GM10266 (cell line): ENCODE measurements around the gene ZFHX3.

Experiments
- DNase-seq: peaks from one replicate; pipeline ENCODE4 v3.0.0; 2012; ENCODE audit errors: extremely low spot score
- CTCF ChIP-seq: IDR thresholded peaks from 2 replicates; pipeline ENCODE4 v1.5.1; 2012; ENCODE audit warnings: mild to moderate bottlenecking, low read depth; ENCODE audit not compliant: control insufficient read depth, insufficient read depth; ENCODE audit errors: missing control alignments

The ZFHX3 gene

GRCh38 chr16:72847187-72848027 lies 200.5 kb downstream of the ZFHX3 start:
- peak; percentile 74 for TF ChIP-seq CTCF
- peak; percentile 66 for DNase-seq

DNA sequence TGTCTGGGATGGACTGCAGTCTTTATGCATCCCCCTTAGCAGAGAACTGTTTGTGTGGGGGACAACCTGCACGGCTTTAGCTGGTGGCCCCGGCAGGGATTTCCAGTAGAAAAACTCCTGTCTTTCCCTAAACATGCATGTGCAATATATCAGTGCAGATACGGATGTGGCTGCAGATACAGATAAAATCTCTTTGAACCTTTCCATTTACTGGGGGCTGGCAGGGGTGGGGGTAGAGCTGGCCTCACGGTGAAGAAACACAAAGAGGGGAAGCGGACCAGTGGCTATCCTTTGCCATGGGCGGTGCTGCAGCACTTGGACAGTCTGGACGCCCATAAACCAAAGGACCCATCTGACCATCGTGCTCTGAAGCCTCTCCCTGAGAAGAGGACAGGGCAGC lies 201.3 kb downstream of the ZFHX3 start:
- DNase-seq, result no peak
- TF ChIP-seq CTCF, result no peak

DNA sequence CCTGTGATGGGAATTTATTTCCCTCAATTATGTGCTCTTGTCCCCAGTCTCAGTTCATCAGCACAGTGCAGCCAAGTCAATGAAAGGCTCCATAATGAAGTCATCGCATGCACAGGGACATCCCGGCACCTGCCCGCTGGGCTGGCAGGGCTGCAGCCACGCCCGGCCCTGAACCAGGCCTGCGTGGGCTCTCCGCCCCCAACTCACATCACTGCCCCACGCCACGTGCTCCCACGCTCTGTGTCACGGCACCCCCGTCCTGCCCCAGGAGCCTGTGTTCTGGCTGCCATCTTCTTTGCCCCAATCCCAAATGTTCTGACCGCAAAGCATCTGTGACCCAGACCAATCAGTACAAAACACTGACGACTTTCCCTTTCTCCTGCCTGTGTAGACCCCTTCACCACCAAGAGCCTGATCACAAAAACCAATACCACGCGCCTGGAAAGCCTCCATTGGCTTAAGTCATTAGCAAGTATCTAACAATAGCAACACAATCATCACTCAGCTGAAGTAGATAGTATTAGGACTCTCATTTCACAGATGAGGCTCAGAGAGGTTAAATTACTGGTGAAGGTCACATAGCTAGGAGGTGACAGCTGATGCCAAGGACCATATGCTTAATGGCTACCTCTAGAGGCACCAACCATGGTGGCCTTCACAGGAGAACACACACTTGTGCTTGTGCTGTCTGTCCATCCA lies 202.5 kb downstream of the ZFHX3 start:
- DNase-seq, result no peak
- TF ChIP-seq CTCF, result no peak

DNA sequence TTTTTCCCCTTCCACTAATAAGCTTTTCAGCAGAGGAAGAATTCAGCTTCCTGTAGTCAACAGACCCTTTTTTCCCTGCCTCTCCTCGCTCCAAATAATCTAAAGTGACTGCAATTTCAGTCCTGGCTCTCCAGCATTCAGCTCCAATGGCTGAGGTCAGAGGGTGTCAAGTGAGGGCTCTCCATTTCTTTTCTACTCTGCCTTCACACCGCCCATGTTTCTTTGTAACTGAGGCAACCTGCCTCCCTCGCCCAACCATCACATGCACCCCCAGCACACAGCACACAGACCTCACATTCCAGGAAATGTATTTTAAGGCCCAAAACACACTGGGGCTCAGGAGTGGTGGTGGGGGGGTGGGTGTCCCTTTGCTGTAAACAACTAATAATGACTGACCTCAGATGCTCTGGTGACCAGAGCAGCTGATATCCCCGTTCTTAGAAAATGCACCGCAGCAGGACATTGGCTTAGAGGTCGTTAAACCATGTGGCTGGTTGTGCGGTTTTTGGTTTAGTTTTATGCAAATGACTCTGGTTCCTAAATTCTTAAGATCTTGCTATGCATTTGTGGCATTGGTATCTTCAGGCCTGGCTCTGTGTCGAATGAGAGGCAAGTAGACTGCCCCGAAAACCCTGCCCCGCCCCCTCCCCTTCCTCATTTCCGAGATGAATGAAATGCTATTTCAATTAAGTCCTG lies 203.6 kb downstream of the ZFHX3 start:
- no peak for DNase-seq

GRCh38 chr16:72841506-72841905 lies 206.4 kb downstream of the ZFHX3 start:
- no peak for DNase-seq
- TF ChIP-seq CTCF, result no peak

More for the DNA sequence above, 203.6 kb downstream of the ZFHX3 start:
- TF ChIP-seq CTCF, result no peak

DNA sequence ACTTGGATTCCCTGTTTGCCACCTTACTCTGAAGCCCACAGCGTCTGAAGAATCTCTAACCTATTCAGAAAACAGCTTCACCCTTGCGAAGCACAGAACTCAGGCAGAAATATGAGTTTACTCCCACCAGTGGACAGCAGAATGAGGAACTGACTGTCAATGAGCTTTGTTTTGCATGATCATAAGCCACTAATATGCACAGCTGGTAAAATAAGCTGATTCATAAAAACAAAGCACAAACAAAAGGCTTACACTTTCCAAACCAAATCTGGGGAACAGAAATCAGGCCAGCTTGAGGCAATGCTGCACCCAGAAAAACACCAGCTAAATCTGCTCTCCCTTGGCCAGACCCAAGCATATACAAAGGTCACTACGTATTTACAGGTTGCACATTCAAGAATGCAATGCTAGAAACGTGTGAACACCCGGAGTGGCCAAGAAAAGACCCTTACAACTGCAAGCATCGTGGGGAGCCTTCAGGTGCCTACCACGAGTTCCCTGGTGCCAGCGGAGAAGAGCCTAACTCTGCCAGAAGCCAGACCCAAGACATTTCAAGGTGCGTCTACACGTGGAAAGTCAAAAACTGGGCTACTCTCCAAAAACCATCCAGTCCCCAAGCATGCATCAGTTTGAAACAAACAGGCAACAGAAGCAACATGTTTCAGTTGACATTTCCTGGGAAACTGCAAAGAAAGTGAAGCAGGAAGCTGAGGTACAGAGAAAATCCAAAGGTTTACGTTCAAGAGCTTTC lies 207.1 kb downstream of the ZFHX3 start:
- no peak for TF ChIP-seq CTCF
- no peak for DNase-seq
